ENCODE measurements around the gene GUCY1A1.

Gene GUCY1A1

DNA sequence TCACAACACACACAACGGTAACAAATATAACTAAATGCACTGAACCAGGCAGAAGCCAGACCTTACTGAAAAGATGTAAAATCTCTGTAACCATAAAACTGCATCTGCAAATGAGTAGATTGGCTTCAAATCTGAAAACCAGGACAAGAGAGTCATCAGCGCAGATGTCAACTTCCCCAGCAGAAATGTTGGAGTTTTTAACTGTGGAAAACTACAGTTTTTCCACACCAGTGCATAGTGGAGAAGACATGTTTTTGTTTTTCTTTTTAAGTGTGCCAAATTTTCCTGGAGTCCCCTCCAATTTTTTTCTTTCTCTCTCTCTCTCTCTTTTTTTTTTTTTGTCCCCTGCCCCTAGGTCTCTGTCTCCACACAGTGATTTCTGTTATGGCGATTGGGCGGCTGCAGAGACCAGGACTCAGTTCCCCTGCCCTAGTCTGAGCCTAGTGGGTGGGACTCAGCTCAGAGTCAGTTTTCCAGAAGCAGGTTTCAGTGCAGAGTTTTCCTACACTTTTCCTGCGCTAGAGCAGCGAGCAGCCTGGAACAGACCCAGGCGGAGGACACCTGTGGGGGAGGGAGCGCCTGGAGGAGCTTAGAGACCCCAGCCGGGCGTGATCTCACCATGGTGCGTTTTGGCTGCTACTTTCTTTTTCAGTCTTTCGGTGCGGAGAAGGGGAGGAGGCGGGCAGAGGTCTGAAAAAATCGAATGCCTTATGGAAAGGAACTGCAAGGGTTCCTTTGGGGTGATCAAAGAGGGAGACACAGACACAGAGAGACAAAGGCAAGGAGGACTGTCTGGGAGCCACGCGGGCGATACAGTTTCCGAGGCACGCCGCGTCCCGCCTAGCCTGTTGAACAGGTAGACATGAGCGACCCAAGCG lies at the start of gene GUCY1A1:
Gene GUCY1A1 (plus strand): TSS at position 505 of the 878 bp plus-strand sequence. CDS start 30,020 bp downstream, outside the sequence.
- TF ChIP-seq GATA3 (IDR thresholded peaks at IDR 0.05; ENCODE audit: low read depth, low read length) (no peak), GATA2 (IDR thresholded peaks at IDR 0.05; ENCODE audit: low read depth, low read length) (no peak)

GRCh38 chr4:155617296-155617695 lies 49.4 kb upstream of the GUCY1A1 start:
- TF ChIP-seq GATA2 (IDR thresholded peaks at IDR 0.05; ENCODE audit: low read depth, low read length), result no peak
- no peak for TF ChIP-seq GATA3 (IDR thresholded peaks at IDR 0.05; ENCODE audit: low read depth, low read length)

GRCh38 chr4:155618183-155618838 lies 48.3 kb upstream of the GUCY1A1 start:
- TF ChIP-seq GATA2 (IDR thresholded peaks at IDR 0.05; ENCODE audit: low read depth, low read length), result no peak

- no peak for TF ChIP-seq GATA2 (IDR thresholded peaks at IDR 0.05; ENCODE audit: low read depth, low read length)
- TF ChIP-seq GATA3 (IDR thresholded peaks at IDR 0.05; ENCODE audit: low read depth, low read length), result no peak
Measured at GRCh38 chr4:155620637-155621036, 46.0 kb upstream of the GUCY1A1 start.

GRCh38 chr4:155624478-155624877 lies 42.2 kb upstream of the GUCY1A1 start:
- TF ChIP-seq GATA3 (IDR thresholded peaks at IDR 0.05; ENCODE audit: low read depth, low read length), result no peak
- no peak for TF ChIP-seq GATA2 (IDR thresholded peaks at IDR 0.05; ENCODE audit: low read depth, low read length)

DNA sequence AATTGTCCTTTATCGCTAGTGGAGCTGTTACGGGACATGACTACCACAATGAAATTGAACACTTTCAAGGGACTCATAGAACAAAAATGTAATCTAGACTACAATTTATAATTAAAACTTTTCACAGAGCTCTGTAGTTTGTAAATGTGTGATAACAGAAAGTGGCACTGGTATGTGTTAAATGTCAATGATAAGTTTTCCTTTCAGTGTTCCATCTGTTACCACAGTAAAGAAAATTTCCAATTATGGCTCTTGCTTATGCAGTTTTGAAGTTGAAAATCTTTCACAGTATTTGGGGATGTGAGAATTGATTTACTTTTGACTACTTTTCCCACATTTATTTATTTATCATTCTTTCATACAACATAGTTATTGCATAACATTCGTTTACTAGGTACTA lies 40.1 kb upstream of the GUCY1A1 start:
- TF ChIP-seq GATA3 (IDR thresholded peaks at IDR 0.05; ENCODE audit: low read depth, low read length) (no peak), GATA2 (IDR thresholded peaks at IDR 0.05; ENCODE audit: low read depth, low read length) (no peak)

GRCh38 chr4:155629183-155629825 lies 37.3 kb upstream of the GUCY1A1 start:
- TF ChIP-seq GATA3 (IDR thresholded peaks at IDR 0.05; ENCODE audit: low read depth, low read length) (no peak), GATA2 (IDR thresholded peaks at IDR 0.05; ENCODE audit: low read depth, low read length) (no peak)

DNA sequence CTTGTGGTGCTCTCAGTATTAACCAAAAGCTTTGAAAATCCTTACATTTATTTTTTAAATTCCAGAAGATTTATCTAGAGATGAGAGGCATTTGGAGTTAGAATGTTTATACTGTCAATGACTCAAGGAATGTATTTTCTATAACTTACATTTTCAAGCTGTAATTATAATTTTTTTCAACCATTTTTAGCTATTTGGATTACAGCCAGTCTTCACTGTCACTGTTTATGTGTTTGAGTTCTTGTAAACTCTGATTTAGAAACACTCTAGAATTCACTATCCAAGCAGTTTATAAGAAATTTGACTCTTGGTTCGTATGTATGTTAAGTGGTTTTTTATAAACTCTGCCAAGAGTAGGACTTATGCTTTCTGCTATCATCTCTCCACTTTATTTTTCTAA lies 36.7 kb upstream of the GUCY1A1 start:
- no peak for TF ChIP-seq GATA3 (IDR thresholded peaks at IDR 0.05; ENCODE audit: low read depth, low read length)
- TF ChIP-seq GATA2 (IDR thresholded peaks at IDR 0.05; ENCODE audit: low read depth, low read length), result no peak

DNA sequence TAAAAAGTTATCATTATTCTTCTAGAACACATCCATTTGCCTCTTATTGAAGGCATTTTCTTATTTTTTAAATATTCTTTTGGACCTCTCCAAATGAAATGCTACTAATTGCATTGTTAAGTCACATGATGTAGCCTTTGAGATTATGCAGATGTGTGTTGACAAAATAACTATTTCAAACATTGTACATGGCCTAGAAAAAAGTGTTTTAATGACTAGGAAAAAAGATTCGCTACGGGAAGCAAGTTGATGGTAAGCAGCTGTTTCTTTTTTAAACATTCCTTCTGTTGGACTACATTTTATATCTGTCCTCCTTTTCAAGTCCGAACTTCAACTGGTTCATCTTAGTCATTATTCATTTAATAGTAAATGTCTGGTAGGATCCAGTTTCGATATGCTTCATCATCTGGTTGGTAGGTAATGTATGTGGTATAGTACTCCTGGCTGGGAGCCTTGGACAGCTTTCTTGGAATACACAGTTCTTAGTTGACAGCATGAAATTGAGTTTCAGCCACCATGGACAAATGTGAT lies 34.3 kb upstream of the GUCY1A1 start:
- no peak for TF ChIP-seq GATA3 (IDR thresholded peaks at IDR 0.05; ENCODE audit: low read depth, low read length)
- no peak for TF ChIP-seq GATA2 (IDR thresholded peaks at IDR 0.05; ENCODE audit: low read depth, low read length)

- no peak for TF ChIP-seq GATA3 (IDR thresholded peaks at IDR 0.05; ENCODE audit: low read depth, low read length)
Measured at GRCh38 chr4:155638195-155638965, 28.3 kb upstream of the GUCY1A1 start.

DNA sequence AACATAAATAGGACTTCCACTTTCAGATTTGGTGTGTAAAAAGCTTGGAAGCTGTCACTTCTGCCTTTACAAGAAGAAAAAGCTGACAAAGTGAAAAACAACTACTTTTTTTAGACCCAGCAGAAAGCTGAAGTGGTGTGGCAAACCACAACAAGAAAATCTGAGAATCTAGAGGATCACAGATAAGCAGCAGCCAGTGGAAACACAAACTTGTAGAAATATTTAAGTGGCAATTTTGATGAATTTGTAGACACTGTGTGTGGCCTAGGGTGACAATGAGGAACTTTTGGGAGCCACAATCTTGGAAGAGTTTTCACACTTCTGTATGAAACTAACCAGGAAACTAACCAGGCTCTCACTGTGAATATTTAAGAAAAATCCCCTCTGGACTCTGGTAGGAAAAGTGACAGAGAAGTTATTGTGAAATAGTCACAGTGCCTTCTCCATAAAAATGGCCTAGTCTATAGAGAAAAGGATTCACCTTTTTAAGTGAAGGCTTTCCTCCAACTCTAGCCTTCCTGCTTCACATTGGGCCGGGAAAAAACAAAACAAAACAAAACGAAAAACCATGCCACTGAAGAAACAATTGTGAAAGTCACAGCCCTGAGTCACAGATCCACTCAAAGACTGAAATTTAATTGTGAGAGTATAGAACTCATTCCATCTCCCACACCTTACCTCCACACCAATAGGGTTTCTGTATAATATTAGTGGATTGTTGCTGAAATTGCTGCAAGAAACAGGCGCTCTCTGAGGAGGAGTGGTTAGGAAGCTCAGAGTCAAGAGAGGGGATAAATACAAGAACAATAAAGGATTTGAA lies 26.7 kb upstream of the GUCY1A1 start:
- TF ChIP-seq GATA2 (IDR thresholded peaks at IDR 0.05; ENCODE audit: low read depth, low read length) (no peak), GATA3 (IDR thresholded peaks at IDR 0.05; ENCODE audit: low read depth, low read length) (no peak)

DNA sequence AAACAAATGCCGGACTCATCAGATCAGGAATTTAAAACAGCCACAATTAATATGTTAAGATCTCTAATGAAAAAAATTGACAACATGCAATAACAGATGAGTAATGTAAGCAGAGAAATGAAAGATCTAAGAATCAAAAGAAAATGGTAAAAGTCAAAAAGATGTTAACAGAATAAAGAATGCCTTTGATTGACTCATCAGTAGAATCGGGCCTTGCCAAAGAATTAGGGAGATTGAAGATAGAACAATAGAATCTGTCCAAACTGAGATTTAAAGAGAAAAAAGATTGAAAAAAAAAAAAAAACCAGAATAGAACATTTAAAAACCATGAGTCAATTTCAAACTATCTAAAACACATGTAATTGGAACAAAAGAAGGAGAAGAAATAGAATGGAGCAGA lies 25.9 kb upstream of the GUCY1A1 start:
- TF ChIP-seq GATA2 (IDR thresholded peaks at IDR 0.05; ENCODE audit: low read depth, low read length), result no peak
- no peak for TF ChIP-seq GATA3 (IDR thresholded peaks at IDR 0.05; ENCODE audit: low read depth, low read length)

DNA sequence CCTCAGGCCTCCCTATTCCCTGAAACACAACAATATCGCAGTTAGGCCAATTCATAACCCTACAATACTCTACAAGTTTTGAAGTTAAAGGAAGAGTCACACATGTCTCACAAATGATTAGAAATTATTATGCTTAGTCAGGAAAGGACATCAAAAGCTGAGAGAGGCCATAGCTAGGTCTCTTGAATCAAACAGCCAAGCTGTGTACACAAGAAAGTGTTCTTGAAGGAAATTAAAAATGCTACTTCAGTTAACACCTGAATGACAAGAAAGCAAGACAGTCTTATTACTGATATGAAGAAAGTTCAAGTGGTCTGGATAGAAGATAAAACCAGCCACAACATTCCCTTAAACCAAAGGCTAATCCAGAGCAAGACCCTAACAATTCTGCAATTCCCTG lies 23.6 kb upstream of the GUCY1A1 start:
- TF ChIP-seq GATA3 (IDR thresholded peaks at IDR 0.05; ENCODE audit: low read depth, low read length) (no peak), GATA2 (IDR thresholded peaks at IDR 0.05; ENCODE audit: low read depth, low read length) (no peak)
